Measurements from ENCODE around the gene SFRP2.

- TF ChIP-seq, protein P1, sequence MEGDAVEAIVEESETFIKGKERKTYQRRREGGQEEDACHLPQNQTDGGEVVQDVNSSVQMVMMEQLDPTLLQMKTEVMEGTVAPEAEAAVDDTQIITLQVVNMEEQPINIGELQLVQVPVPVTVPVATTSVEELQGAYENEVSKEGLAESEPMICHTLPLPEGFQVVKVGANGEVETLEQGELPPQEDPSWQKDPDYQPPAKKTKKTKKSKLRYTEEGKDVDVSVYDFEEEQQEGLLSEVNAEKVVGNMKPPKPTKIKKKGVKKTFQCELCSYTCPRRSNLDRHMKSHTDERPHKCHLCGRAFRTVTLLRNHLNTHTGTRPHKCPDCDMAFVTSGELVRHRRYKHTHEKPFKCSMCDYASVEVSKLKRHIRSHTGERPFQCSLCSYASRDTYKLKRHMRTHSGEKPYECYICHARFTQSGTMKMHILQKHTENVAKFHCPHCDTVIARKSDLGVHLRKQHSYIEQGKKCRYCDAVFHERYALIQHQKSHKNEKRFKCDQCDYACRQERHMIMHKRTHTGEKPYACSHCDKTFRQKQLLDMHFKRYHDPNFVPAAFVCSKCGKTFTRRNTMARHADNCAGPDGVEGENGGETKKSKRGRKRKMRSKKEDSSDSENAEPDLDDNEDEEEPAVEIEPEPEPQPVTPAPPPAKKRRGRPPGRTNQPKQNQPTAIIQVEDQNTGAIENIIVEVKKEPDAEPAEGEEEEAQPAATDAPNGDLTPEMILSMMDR (IDR thresholded peaks at IDR 0.05 in 2 of 3, conservative IDR thresholded peaks at IDR 0.05 in 1 of 3; ENCODE audit: control insufficient read depth in 2 of 3, extremely low read depth in 1 of 3, insufficient read depth in 1 of 3, low read depth in 3 of 3, low read length in 3 of 3), result no peak
- TF ChIP-seq SP1 (IDR thresholded peaks at IDR 0.05; ENCODE audit: low read depth, low read length) (no peak), STAT3 (IDR thresholded peaks at IDR 0.05; ENCODE audit: low read depth, low read length) (no peak), TAF1 (IDR thresholded peaks at IDR 0.05; ENCODE audit: borderline replicate concordance, low read depth, low read length) (no peak), CHD2 (IDR thresholded peaks at IDR 0.05; ENCODE audit: borderline replicate concordance, low read depth, low read length) (no peak), FOS (IDR thresholded peaks at IDR 0.05; ENCODE audit: borderline replicate concordance, extremely low read depth, insufficient read length) (no peak), POLR2AphosphoS5 (IDR thresholded peaks at IDR 0.05; ENCODE audit: low read length) (no peak), ZNF384 (IDR thresholded peaks at IDR 0.05; ENCODE audit: borderline replicate concordance, low read depth, low read length) (no peak)
- TF ChIP-seq, protein P2, sequence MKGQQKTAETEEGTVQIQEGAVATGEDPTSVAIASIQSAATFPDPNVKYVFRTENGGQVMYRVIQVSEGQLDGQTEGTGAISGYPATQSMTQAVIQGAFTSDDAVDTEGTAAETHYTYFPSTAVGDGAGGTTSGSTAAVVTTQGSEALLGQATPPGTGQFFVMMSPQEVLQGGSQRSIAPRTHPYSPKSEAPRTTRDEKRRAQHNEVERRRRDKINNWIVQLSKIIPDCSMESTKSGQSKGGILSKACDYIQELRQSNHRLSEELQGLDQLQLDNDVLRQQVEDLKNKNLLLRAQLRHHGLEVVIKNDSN (IDR thresholded peaks at IDR 0.05; ENCODE audit: borderline replicate concordance, extremely low read length, insufficient read depth, low read depth, low read length), result no peak
Measured at GRCh38 chr4:153735906-153736461, 52.9 kb downstream of the SFRP2 start.
